Loucy (cell line): Measurements from ENCODE around the gene COL26A1.

ENCODE experiments used
- CTCF ChIP-seq: fragments of 200-600 bp; sonication (generic); conservative IDR thresholded peaks from 2 replicates; pipeline ENCODE4 v1.5.1; 2014; ENCODE audit warnings: mild to moderate bottlenecking, antibody characterized with exemption, low read length
- EZH2phosphoT487 ChIP-seq: fragments of 200-600 bp; IDR thresholded peaks from 2 replicates; pipeline ENCODE4 v1.6.1; 2018; ENCODE audit warnings: antibody characterized with exemption, mild to moderate bottlenecking, moderate library complexity, borderline replicate concordance

GRCh38 chr7:101362334-101363195 is at the start of gene COL26A1:
- TF ChIP-seq CTCF (no peak), EZH2phosphoT487 (no peak)
